CD8-positive, alpha-beta memory T cell (primary cell): Measurements from ENCODE around the gene TARBP2. TPM values are rescaled to one million over a fixed set of nuclear protein-coding genes. Genes with fewer than 3 reads are reported as not detected.

Experiments
- CTCF ChIA-PET: fragments of 350-600 bp; sonication (Branson Sonifier 250); formaldehyde crosslinking; loops from one replicate; lab custom pipeline; 2021; ENCODE audit warnings: antibody characterized with exemption; lab: Charles Lee
- POLR2A ChIA-PET: fragments of 350-600 bp; sonication (Branson Sonifier 250); formaldehyde crosslinking; loops from one replicate; lab custom pipeline; 2021; ENCODE audit warnings: antibody characterized with exemption; lab: Charles Lee
- DNase-seq, 5 donors: peaks; one replicate each; pipeline versions ENCODE4 v3.0.0 to v3.0.0-alpha.2; 2020 to 2022; ENCODE audit warnings: mixed read lengths in 1 of 5
- H3K27ac ChIP-seq: one replicate; pipeline ENCODE4 v1.7.0; 2013; ENCODE audit warnings: low read depth, mild to moderate bottlenecking, low read length, moderate library complexity
- H3K27me3 ChIP-seq: 2 replicates; pipeline ENCODE4 v1.7.0; 2013; ENCODE audit warnings: low read length, mild to moderate bottlenecking; ENCODE audit not compliant: insufficient read depth, poor library complexity, severe bottlenecking
- H3K36me3 ChIP-seq: 2 replicates; pipeline ENCODE4 v1.7.0; 2013; ENCODE audit warnings: mild to moderate bottlenecking, low read length, moderate library complexity; ENCODE audit not compliant: insufficient read depth
- H3K4me1 ChIP-seq: 2 replicates; pipeline ENCODE4 v1.7.0; 2013; ENCODE audit warnings: mild to moderate bottlenecking, low read length, moderate library complexity; ENCODE audit not compliant: insufficient read depth
- H3K4me3 ChIP-seq: 2 replicates; pipeline ENCODE4 v1.7.0; 2013; ENCODE audit warnings: mild to moderate bottlenecking, low read length
- H3K9me3 ChIP-seq: 2 replicates; pipeline ENCODE4 v1.7.0; 2013; ENCODE audit warnings: mild to moderate bottlenecking, low read length
- H3K27ac Mint-ChIP-seq, 8 donors: one replicate each; pipeline ENCODE4 v1.8.0; 2020 to 2021; ENCODE audit warnings: mixed read lengths in 8 of 8, mild to moderate bottlenecking in 6 of 8, inconsistent platforms in 3 of 8, moderate library complexity in 3 of 8
- H3K27me3 Mint-ChIP-seq, 2 donors: one replicate each; pipeline ENCODE4 v1.8.0; 2020 to 2021; ENCODE audit warnings: mixed read lengths in 2 of 2, mild to moderate bottlenecking in 1 of 2, moderate library complexity in 1 of 2
- H3K36me3 Mint-ChIP-seq, 3 donors: one replicate each; pipeline ENCODE4 v1.8.0; 2020 to 2021; ENCODE audit warnings: mixed read lengths in 3 of 3, inconsistent platforms in 1 of 3, mild to moderate bottlenecking in 1 of 3
- H3K4me1 Mint-ChIP-seq, 3 donors: one replicate each; pipeline ENCODE4 v1.8.0; 2020 to 2021; ENCODE audit warnings: mixed read lengths in 3 of 3, inconsistent platforms in 1 of 3, mild to moderate bottlenecking in 1 of 3
- H3K4me3 Mint-ChIP-seq, 7 donors: one replicate each; pipeline ENCODE4 v1.8.0; 2020 to 2021; ENCODE audit warnings: mixed read lengths in 7 of 7, mild to moderate bottlenecking in 6 of 7, moderate library complexity in 4 of 7, inconsistent platforms in 2 of 7
- H3K9me3 Mint-ChIP-seq, 5 donors: one replicate each; pipeline ENCODE4 v1.8.0; 2020 to 2022; ENCODE audit warnings: mixed read lengths in 5 of 5, mild to moderate bottlenecking in 3 of 5, moderate library complexity in 2 of 5, inconsistent platforms in 1 of 5
- polyA plus RNA-seq: library from polyadenylated mRNA; unstranded; fragments of 300-500 nt; fragmentation: Illumina TruSeq; gene quantifications from one replicate; pipeline ENCODE4 v1.2.3, GENCODE V29; 2021
- total RNA-seq, 2 experiments: library from RNA; stranded (reverse); gene quantifications; one replicate each; pipeline ENCODE4 v1.2.3, GENCODE V29; 2021

Gene TARBP2
- total and polyA plus RNA-seq, 3 experiments from 2014 or later: 26.3 to 65.1 (median 62.1) TPM

DNA sequence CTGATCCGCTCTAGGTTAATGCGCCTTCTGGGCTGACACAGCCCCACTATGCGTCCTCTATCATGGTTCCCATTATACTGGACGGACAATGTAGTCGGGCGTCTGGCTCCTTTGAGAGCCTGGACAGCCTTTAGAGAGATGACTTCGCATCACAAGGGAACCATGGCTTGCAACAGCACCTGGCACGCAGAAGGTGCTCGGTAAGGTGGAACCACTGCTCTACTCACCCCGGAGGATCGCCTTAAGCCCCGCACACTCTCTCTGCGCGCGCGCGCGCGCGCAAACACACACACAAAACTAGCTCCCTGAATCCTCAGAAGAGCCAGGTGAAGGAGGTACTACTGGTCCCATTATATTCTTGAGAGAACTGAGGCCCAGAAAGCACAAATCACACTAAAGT, 8.9 kb upstream of the TARBP2 start:
- H3K27ac ChIP-seq: peak overlapping the region; percentile 51
- H3K36me3 Mint-ChIP-seq: peaks cover 0 to 12% (median 0%) of the 10 kb centered on the region in 3 donors
- H3K36me3 ChIP-seq: no peaks in the 10 kb centered on the region
- H3K27ac Mint-ChIP-seq: peak overlapping the region; percentile 47 to 98 (median 92)
- no peak overlapping the region for H3K4me3 ChIP-seq
- H3K27me3 Mint-ChIP-seq: no peaks in the 10 kb centered on the region
- peaks cover 21 to 52% (median 31%) of the 10 kb centered on the region in 3 donors for H3K4me1 Mint-ChIP-seq
- no peaks in the 10 kb centered on the region for H3K27me3 ChIP-seq
- peak overlapping the region; percentile 87 to 96 (median 92) for H3K4me3 Mint-ChIP-seq
- H3K9me3 Mint-ChIP-seq: no peaks in the 10 kb centered on the region
- DNase-seq: peak in 1 of 5 donors; percentile 31
- ChIA-PET CTCF (interaction anchor here (1.1 to 2.4 kb wide), 6 partner anchors 8 to 39 kb away, joined by 3 to 13 read pairs (median 6); partner anchors contain the start of genes NPFF and TARBP2), POLR2A (interaction anchor here (0.5 to 2.4 kb wide), 4 partner anchors 9 to 167 kb away, joined by 3 to 17 read pairs (median 6); partner anchors contain the start of gene TARBP2)
- H3K4me1 ChIP-seq: peaks cover 16% of the 10 kb centered on the region
- no peaks in the 10 kb centered on the region for H3K9me3 ChIP-seq

- ChIA-PET POLR2A (interaction anchor here (1.0 to 2.4 kb wide), 4 partner anchors 8 to 168 kb away, joined by 3 to 17 read pairs (median 4); partner anchors contain the start of gene TARBP2), CTCF (interaction anchor here (0.8 to 2.4 kb wide), 9 partner anchors 8 to 172 kb away, joined by 3 to 13 read pairs (median 3); partner anchors contain the start of genes AAAS, NPFF and TARBP2)
- Mint-ChIP-seq H3K4me3 (peak overlapping the region; percentile 87 to 96 (median 92)), H3K27me3 (no peaks in the 10 kb centered on the region), H3K4me1 (peaks cover 21 to 54% (median 39%) of the 10 kb centered on the region in 3 donors), H3K9me3 (no peaks in the 10 kb centered on the region), H3K27ac (peak overlapping the region; percentile 85 to 98 (median 94)), H3K36me3 (peaks cover 0 to 7% (median 0%) of the 10 kb centered on the region in 3 donors)
- Histone ChIP-seq H3K36me3 (no peaks in the 10 kb centered on the region), H3K4me3 (peak overlapping the region; percentile 67), H3K9me3 (no peaks in the 10 kb centered on the region), H3K4me1 (peaks cover 16% of the 10 kb centered on the region), H3K27ac (peak overlapping the region; percentile 51), H3K27me3 (no peaks in the 10 kb centered on the region)
- peak; percentile 79 to 93 (median 82) for DNase-seq
Observed at GRCh38 chr12:53492830-53493609, 8.1 kb upstream of the TARBP2 start.

DNA sequence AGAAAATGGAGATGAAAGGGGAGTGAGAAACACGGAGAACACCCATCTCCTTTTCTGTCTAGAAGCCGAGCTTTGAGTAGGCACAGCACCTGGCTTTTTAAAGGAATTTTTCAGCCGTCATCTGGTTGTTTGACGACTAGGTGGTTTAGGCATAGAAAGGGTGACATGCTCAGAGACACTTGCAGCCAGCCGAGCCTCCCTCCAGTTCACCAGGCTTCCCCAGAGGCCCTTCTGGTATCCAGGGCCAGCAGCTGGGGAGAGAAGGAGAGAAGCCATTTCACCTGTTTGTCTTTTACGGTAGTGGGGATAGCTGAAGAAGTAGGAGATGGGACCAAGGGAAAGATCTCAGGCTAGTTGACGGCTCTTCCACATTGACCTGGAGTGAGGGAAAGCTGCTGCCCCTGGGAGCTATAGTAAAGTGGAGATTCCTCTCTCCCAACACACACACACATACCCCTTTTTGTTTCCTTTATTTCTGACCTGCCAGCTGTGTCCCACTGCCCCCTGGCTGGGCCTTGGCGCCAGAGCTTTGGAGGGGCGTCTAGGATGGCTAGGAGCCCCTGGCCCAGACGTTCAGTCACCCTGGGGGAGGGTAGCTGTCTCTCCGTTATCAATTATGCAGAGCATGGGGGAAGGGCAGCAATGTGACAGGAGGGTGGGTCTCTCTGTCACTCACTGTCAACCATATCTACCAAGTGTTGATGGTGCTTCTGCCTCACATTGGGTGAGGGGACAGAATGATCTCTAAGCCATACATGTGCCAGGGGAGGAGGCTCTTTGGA, 7.3 kb upstream of the TARBP2 start:
- H3K9me3 ChIP-seq: no peaks in the 10 kb centered on the region
- peak overlapping the region; percentile 90 to 98 (median 95) for H3K27ac Mint-ChIP-seq
- CTCF ChIA-PET: interaction anchor here (0.8 to 2.3 kb wide), 10 partner anchors 11 to 172 kb away, joined by 3 to 13 read pairs (median 3); partner anchors contain the start of genes AAAS and NPFF
- no peaks in the 10 kb centered on the region for H3K27me3 ChIP-seq
- peak overlapping the region; percentile 67 for H3K4me3 ChIP-seq
- no peak for DNase-seq
- H3K36me3 Mint-ChIP-seq: peaks cover 0 to 6% (median 0%) of the 10 kb centered on the region in 3 donors
- no peaks in the 10 kb centered on the region for H3K9me3 Mint-ChIP-seq
- H3K27me3 Mint-ChIP-seq: no peaks in the 10 kb centered on the region
- no peaks in the 10 kb centered on the region for H3K36me3 ChIP-seq
- POLR2A ChIA-PET: interaction anchor here (1.0 to 1.7 kb wide), 2 partner anchors 11 to 17 kb away, joined by 3 to 6 read pairs; no protein-coding TSS in a partner anchor
- H3K4me1 Mint-ChIP-seq: peaks cover 28 to 62% (median 47%) of the 10 kb centered on the region in 3 donors
- H3K4me1 ChIP-seq: peaks cover 24% of the 10 kb centered on the region
- peak overlapping the region; percentile 51 for H3K27ac ChIP-seq
- H3K4me3 Mint-ChIP-seq: peak overlapping the region; percentile 87 to 96 (median 92)

GRCh38 chr12:53495903-53496751, 5.0 kb upstream of the TARBP2 start:
- H3K4me3 ChIP-seq: no peak overlapping the region
- peaks cover 35% of the 10 kb centered on the region for H3K4me1 ChIP-seq
- CTCF ChIA-PET: no interaction called here
- no peaks in the 10 kb centered on the region for H3K9me3 ChIP-seq
- no peak overlapping the region for H3K27ac ChIP-seq
- no peaks in the 10 kb centered on the region for H3K27me3 ChIP-seq
- no peaks in the 10 kb centered on the region for H3K27me3 Mint-ChIP-seq
- DNase-seq: no peak
- POLR2A ChIA-PET: no interaction called here
- H3K27ac Mint-ChIP-seq: peak overlapping the region in 4 of 8 donors; percentile 5 to 91 (median 36)
- H3K36me3 ChIP-seq: no peaks in the 10 kb centered on the region
- peaks cover 0 to 10% (median 1%) of the 10 kb centered on the region in 3 donors for H3K36me3 Mint-ChIP-seq
- H3K4me3 Mint-ChIP-seq: peak overlapping the region in 3 of 7 donors; percentile 21 to 78 (median 48)
- H3K9me3 Mint-ChIP-seq: no peaks in the 10 kb centered on the region
- peaks cover 38 to 69% (median 55%) of the 10 kb centered on the region in 3 donors for H3K4me1 Mint-ChIP-seq

- H3K4me1 Mint-ChIP-seq: peaks cover 40 to 74% (median 56%) of the 10 kb centered on the region in 3 donors
- no peaks in the 10 kb centered on the region for H3K27me3 Mint-ChIP-seq
- Histone ChIP-seq H3K9me3 (no peaks in the 10 kb centered on the region), H3K36me3 (no peaks in the 10 kb centered on the region), H3K27ac (no peak overlapping the region), H3K27me3 (no peaks in the 10 kb centered on the region), H3K4me1 (peaks cover 37% of the 10 kb centered on the region), H3K4me3 (no peak overlapping the region)
- no peak for DNase-seq
- peak overlapping the region in 3 of 7 donors; percentile 21 to 78 (median 48) for H3K4me3 Mint-ChIP-seq
- peaks cover 0 to 12% (median 1%) of the 10 kb centered on the region in 3 donors for H3K36me3 Mint-ChIP-seq
- POLR2A ChIA-PET: no interaction called here
- H3K9me3 Mint-ChIP-seq: no peaks in the 10 kb centered on the region
- CTCF ChIA-PET: interaction anchor here (1.7 kb wide), 1 partner anchor 15 kb away, joined by 3 read pairs; no protein-coding TSS in a partner anchor
- peak overlapping the region in 3 of 8 donors; percentile 5 to 91 (median 55) for H3K27ac Mint-ChIP-seq
Observed at GRCh38 chr12:53496752-53497032, 4.4 kb upstream of the TARBP2 start.

DNA sequence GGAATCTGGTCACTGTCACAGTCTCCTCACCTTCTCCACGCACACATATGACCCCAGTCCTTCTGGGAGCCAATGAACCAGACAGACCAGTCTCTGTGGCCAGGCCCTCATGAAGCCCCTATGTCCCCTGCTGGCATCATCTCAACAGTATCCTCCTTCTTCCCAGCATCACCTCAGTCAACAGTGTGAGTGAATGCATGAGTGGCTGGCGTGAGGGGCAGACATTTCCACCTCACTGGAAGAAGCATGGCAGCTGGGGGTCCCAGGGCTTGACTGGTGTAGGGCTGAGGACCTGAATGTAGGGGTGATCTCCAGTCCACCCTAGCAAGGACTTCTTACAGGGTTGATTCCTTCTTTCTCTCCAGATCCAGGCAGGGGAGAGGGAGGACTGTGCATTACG, 3.6 kb upstream of the TARBP2 start:
- no peaks in the 10 kb centered on the region for H3K27me3 Mint-ChIP-seq
- Histone ChIP-seq H3K27ac (no peak overlapping the region), H3K36me3 (no peaks in the 10 kb centered on the region), H3K4me3 (no peak overlapping the region), H3K4me1 (peaks cover 45% of the 10 kb centered on the region), H3K9me3 (no peaks in the 10 kb centered on the region), H3K27me3 (no peaks in the 10 kb centered on the region)
- H3K4me1 Mint-ChIP-seq: peaks cover 41 to 74% (median 57%) of the 10 kb centered on the region in 3 donors
- peaks cover 0 to 12% (median 1%) of the 10 kb centered on the region in 3 donors for H3K36me3 Mint-ChIP-seq
- H3K27ac Mint-ChIP-seq: peak overlapping the region in 7 of 8 donors; percentile 22 to 91 (median 79)
- DNase-seq: no peak
- POLR2A ChIA-PET: interaction anchor here (0.8 kb wide), 1 partner anchor 176 kb away, joined by 3 read pairs; the partner anchor contains the start of gene AAAS
- CTCF ChIA-PET: interaction anchor here (1.5 to 1.7 kb wide), 2 partner anchors 16 to 153 kb away, joined by 3 to 4 read pairs; no protein-coding TSS in a partner anchor
- no peaks in the 10 kb centered on the region for H3K9me3 Mint-ChIP-seq
- H3K4me3 Mint-ChIP-seq: peak overlapping the region in 6 of 7 donors; percentile 45 to 96 (median 87)
